Kidney epithelial cell (primary cell): ENCODE results near the gene CCDC187. TPM values are rescaled to one million over a fixed set of nuclear protein-coding genes. Genes with fewer than 3 reads are reported as not detected.

Experiments
- DNase-seq: peaks from one replicate; pipeline ENCODE4 v3.0.0-alpha.2; 2010; ENCODE audit warnings: low read depth
- H3K27me3 ChIP-seq: 2 replicates; pipeline ENCODE4 v1.6.0; 2011; ENCODE audit warnings: low read length; ENCODE audit not compliant: control insufficient read depth, insufficient read depth
- H3K36me3 ChIP-seq: 2 replicates; pipeline ENCODE4 v1.5.1; 2011; ENCODE audit warnings: low read length; ENCODE audit not compliant: control insufficient read depth, insufficient read depth
- H3K4me3 ChIP-seq: 2 replicates; pipeline ENCODE4 v1.5.1; 2011; ENCODE audit warnings: low read depth, mild to moderate bottlenecking, control low read depth, low read length
- CTCF ChIP-seq: IDR thresholded peaks from 2 replicates; pipeline ENCODE4 v1.5.1; 2011; ENCODE audit warnings: mild to moderate bottlenecking, moderate library complexity, low read length, control low read depth, inconsistent platforms; ENCODE audit not compliant: insufficient read depth, poor library complexity, severe bottlenecking
- total RNA-seq: library from RNA; depleted of rRNA; stranded (reverse); fragments of >200 nt; gene quantifications from 2 replicates; pipeline ENCODE4 v1.2.3, GENCODE V29; 2015

CCDC187 gene
- total RNA-seq, 1 donor from 2014 or later, result 0.04 TPM

GRCh38 chr9:136294437-136294836 is 9.5 kb downstream of the CCDC187 start:
- no peak overlapping the region for H3K4me3 ChIP-seq
- H3K36me3 ChIP-seq, result no peaks in the 10 kb centered on the region
- no peak for DNase-seq
- no peak for TF ChIP-seq CTCF
- peaks cover 37% of the 10 kb centered on the region for H3K27me3 ChIP-seq

GRCh38 chr9:136293476-136294077 is 10.3 kb downstream of the CCDC187 start:
- H3K4me3 ChIP-seq, result no peak overlapping the region

GRCh38 chr9:136292591-136293448 is 11.1 kb downstream of the CCDC187 start:
- H3K27me3 ChIP-seq, result peaks cover 35% of the 10 kb centered on the region
- no peak overlapping the region for H3K4me3 ChIP-seq
- TF ChIP-seq CTCF, result no peak
- no peaks in the 10 kb centered on the region for H3K36me3 ChIP-seq
- DNase-seq, result no peak

More at GRCh38 chr9:136293476-136294077, 10.3 kb downstream of the CCDC187 start:
- DNase-seq, result no peak
- no peaks in the 10 kb centered on the region for H3K36me3 ChIP-seq
- H3K27me3 ChIP-seq, result peaks cover 37% of the 10 kb centered on the region
- no peak for TF ChIP-seq CTCF

- no peak for TF ChIP-seq CTCF
- H3K4me3 ChIP-seq, result no peak overlapping the region
- DNase-seq, result no peak
- H3K27me3 ChIP-seq, result peaks cover 29% of the 10 kb centered on the region
- H3K36me3 ChIP-seq, result no peaks in the 10 kb centered on the region
Observed at GRCh38 chr9:136292026-136292538, 11.8 kb downstream of the CCDC187 start.

- Histone ChIP-seq H3K4me3 (no peak overlapping the region), H3K27me3 (peaks cover 24% of the 10 kb centered on the region)
- no peak for TF ChIP-seq CTCF
Observed at GRCh38 chr9:136291306-136292025, 12.4 kb downstream of the CCDC187 start.

More at GRCh38 chr9:136291306-136292025, 12.4 kb downstream of the CCDC187 start:
- DNase-seq, result no peak
- H3K36me3 ChIP-seq, result no peaks in the 10 kb centered on the region
